HG03025 (cell line): Measurements from ENCODE around the gene RPL14.
"Not testable (repeated sequence)": the region's sequence is repeated elsewhere in the genome, so short reads cannot be mapped to it uniquely, and the experiment has no call there.

Experiments
- ATAC-seq: cut with Tn5 transposase; IDR thresholded peaks from one replicate; pipeline ENCODE4 v1.9.1; 2021; ENCODE audit warnings: mild to moderate bottlenecking, moderate library complexity; ENCODE audit not compliant: unreplicated experiment, low FRiP score

RPL14 gene

GRCh38 chr3:40461161-40461560 is 4.0 kb downstream of the RPL14 start:
- no peak for ATAC-seq

GRCh38 chr3:40462838-40463237 is 5.7 kb downstream of the RPL14 start:
- ATAC-seq, result not testable (repeated sequence)

GRCh38 chr3:40463579-40463978 is 6.4 kb downstream of the RPL14 start:
- no peak for ATAC-seq

- no peak for ATAC-seq
Observed at GRCh38 chr3:40464339-40465110, 7.4 kb downstream of the RPL14 start.

- no peak for ATAC-seq
Observed at GRCh38 chr3:40465111-40465407, 7.9 kb downstream of the RPL14 start.

GRCh38 chr3:40465456-40465855 is 8.3 kb downstream of the RPL14 start:
- no peak for ATAC-seq

- ATAC-seq, result no peak
Observed at GRCh38 chr3:40468018-40468417, 10.9 kb downstream of the RPL14 start.

GRCh38 chr3:40470701-40471100 is 13.6 kb downstream of the RPL14 start:
- ATAC-seq, result no peak

- peak; percentile 70 for ATAC-seq
Observed at GRCh38 chr3:40476478-40477470, 19.6 kb downstream of the RPL14 start, which contains the start of gene ZNF619. TSS of gene ZNF619 (plus strand) at chr3:40477122. CDS start at chr3:40477980, 858 bp downstream.

- ATAC-seq, result no peak
Observed at GRCh38 chr3:40477666-40478065, 20.5 kb downstream of the RPL14 start.

- ATAC-seq, result no peak
Observed at GRCh38 chr3:40487172-40487571, 30.0 kb downstream of the RPL14 start.

- no peak for ATAC-seq
Observed at GRCh38 chr3:40490916-40491315, 33.8 kb downstream of the RPL14 start.

- no peak for ATAC-seq
Observed at GRCh38 chr3:40494698-40495097, 37.6 kb downstream of the RPL14 start.

- ATAC-seq, result no peak
Observed at GRCh38 chr3:40497288-40497687, 40.1 kb downstream of the RPL14 start.

- ATAC-seq, result no peak
Observed at GRCh38 chr3:40499952-40500351, 42.8 kb downstream of the RPL14 start.

- no peak for ATAC-seq
Observed at GRCh38 chr3:40502034-40502433, 44.9 kb downstream of the RPL14 start.

- ATAC-seq, result no peak
Observed at GRCh38 chr3:40504636-40505430, 47.7 kb downstream of the RPL14 start.

- peak; percentile 70 for ATAC-seq
Observed at GRCh38 chr3:40505599-40506462, 48.7 kb downstream of the RPL14 start, which contains the start of gene ZNF620. TSS of gene ZNF620 (plus strand) at chr3:40506039. CDS start at chr3:40506353, 314 bp downstream.

- no peak for ATAC-seq
Observed at GRCh38 chr3:40511031-40511718, 54.0 kb downstream of the RPL14 start.
